ENCODE results near the gene RPL41.

DNA sequence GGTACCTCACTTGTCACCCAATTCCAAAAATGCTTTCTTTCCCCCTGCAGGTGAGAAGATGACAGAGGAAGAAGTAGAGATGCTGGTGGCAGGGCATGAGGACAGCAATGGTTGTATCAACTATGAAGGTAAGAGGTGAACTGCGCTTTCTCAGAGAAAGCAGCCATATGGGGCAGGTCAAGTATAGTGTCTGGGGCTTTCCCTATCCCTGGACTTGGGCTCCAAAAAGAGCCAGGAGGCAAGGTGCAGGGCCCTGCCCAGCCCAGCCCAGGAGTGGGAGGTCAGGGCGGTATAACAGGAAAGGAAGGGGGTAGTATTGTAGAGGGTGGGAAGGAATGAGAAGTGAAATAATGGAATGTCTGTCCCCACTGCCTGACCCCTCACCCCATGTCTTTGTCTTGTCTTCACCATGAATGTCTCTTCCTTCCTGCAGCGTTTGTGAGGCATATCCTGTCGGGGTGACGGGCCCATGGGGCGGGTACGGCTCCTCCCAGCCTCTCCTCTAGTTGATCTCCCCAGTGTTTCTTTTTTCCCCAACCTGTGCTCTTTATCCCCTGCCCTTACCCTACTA, 43.8 kb downstream of the RPL41 start:
- TF ChIP-seq, protein P1, sequence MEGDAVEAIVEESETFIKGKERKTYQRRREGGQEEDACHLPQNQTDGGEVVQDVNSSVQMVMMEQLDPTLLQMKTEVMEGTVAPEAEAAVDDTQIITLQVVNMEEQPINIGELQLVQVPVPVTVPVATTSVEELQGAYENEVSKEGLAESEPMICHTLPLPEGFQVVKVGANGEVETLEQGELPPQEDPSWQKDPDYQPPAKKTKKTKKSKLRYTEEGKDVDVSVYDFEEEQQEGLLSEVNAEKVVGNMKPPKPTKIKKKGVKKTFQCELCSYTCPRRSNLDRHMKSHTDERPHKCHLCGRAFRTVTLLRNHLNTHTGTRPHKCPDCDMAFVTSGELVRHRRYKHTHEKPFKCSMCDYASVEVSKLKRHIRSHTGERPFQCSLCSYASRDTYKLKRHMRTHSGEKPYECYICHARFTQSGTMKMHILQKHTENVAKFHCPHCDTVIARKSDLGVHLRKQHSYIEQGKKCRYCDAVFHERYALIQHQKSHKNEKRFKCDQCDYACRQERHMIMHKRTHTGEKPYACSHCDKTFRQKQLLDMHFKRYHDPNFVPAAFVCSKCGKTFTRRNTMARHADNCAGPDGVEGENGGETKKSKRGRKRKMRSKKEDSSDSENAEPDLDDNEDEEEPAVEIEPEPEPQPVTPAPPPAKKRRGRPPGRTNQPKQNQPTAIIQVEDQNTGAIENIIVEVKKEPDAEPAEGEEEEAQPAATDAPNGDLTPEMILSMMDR (IDR thresholded peaks at IDR 0.05) = no peak
- no peak for TF ChIP-seq POLR2A (IDR thresholded peaks at IDR 0.05)
- TF ChIP-seq POLR2AphosphoS5 (IDR thresholded peaks at IDR 0.05) = no peak
